Cardiac muscle cell (in vitro differentiated cells and primary cell): Measurements from ENCODE around the gene ERFE. TPM values are rescaled to one million over a fixed set of nuclear protein-coding genes. Genes with fewer than 3 reads are reported as not detected.
A peak's percentile ranks its signal among the peaks of the same experiment; 100 is the strongest.

Source experiments
- DNase-seq, 2 donors: peaks; one replicate each; pipeline versions ENCODE4 v3.0.0 to v3.0.0-alpha.2; 2010 to 2017; ENCODE audit warnings: low read depth in 1 of 2, low spot score in 1 of 2
- H3K27ac ChIP-seq: fragments of 200-600 bp; sonication (generic); 2 replicates; pipeline ENCODE4 v1.5.1; 2016
- H3K27me3 ChIP-seq: fragments of 200-600 bp; sonication (generic); 2 replicates; pipeline ENCODE4 v1.6.0; 2016; ENCODE audit warnings: control low read depth
- H3K36me3 ChIP-seq: fragments of 200-600 bp; sonication (generic); 2 replicates; pipeline ENCODE4 v1.5.1; 2016; ENCODE audit warnings: control low read depth
- H3K4me1 ChIP-seq: fragments of 200-600 bp; sonication (generic); 2 replicates; pipeline ENCODE4 v1.8.1; 2017; ENCODE audit warnings: low read depth, mild to moderate bottlenecking, mixed run types
- H3K4me3 ChIP-seq: fragments of 200-600 bp; sonication (generic); 2 replicates; pipeline ENCODE4 v1.5.1; 2016; ENCODE audit warnings: mild to moderate bottlenecking
- H3K9me3 ChIP-seq: fragments of 200-600 bp; sonication (generic); 2 replicates; pipeline ENCODE4 v1.5.1; 2017; ENCODE audit warnings: low read depth, mild to moderate bottlenecking, control low read depth
- polyA plus RNA-seq: library from polyadenylated mRNA; unstranded; fragments of >200 nt; fragmentation: Nextera tagmentation; extraction: Ambion mirVana; gene quantifications from 2 replicates; pipeline ENCODE4 v1.2.1, GENCODE V29; 2016
- total RNA-seq: library from RNA; depleted of rRNA; stranded (reverse); fragments of >200 nt; gene quantifications from 2 replicates; pipeline ENCODE4 v1.2.3, GENCODE V29; 2016
- TF ChIP-seq, protein P1 (sequence below): IDR thresholded peaks from 2 replicates; pipeline ENCODE4 v1.5.1; 2012; ENCODE audit warnings: low read depth, mild to moderate bottlenecking, low read length

Gene ERFE
- total and polyA plus RNA-seq, 2 experiments from 2014 or later: 0.60 to 1.5 TPM

DNA sequence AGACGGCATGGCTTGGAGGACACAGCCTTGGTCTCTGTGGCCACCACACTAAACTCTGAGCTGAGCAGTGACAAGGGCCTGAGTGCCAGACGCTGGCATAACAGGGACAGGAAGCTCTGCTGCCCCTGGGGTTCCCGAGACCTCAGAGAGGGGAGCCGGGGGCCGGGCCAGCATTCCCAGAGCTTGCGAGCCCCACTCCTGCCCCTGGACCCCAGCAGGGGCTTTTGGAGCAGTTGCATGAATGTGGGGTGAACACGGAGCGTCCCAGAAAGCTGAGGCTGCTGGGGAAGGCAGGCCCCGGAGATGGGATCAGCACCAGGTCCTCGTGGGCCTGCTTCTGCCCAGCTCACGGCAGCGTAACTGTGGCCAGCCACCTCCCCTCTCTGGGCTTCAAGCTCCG is 7.6 kb upstream of the ERFE start:
- TF ChIP-seq, protein P1, sequence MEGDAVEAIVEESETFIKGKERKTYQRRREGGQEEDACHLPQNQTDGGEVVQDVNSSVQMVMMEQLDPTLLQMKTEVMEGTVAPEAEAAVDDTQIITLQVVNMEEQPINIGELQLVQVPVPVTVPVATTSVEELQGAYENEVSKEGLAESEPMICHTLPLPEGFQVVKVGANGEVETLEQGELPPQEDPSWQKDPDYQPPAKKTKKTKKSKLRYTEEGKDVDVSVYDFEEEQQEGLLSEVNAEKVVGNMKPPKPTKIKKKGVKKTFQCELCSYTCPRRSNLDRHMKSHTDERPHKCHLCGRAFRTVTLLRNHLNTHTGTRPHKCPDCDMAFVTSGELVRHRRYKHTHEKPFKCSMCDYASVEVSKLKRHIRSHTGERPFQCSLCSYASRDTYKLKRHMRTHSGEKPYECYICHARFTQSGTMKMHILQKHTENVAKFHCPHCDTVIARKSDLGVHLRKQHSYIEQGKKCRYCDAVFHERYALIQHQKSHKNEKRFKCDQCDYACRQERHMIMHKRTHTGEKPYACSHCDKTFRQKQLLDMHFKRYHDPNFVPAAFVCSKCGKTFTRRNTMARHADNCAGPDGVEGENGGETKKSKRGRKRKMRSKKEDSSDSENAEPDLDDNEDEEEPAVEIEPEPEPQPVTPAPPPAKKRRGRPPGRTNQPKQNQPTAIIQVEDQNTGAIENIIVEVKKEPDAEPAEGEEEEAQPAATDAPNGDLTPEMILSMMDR: no peak
- Histone ChIP-seq H3K4me3 (no peak overlapping the region), H3K4me1 (no peaks in the 10 kb centered on the region), H3K27me3 (no peaks in the 10 kb centered on the region), H3K27ac (no peak overlapping the region), H3K36me3 (no peaks in the 10 kb centered on the region), H3K9me3 (no peaks in the 10 kb centered on the region)
- DNase-seq: no peak

DNA sequence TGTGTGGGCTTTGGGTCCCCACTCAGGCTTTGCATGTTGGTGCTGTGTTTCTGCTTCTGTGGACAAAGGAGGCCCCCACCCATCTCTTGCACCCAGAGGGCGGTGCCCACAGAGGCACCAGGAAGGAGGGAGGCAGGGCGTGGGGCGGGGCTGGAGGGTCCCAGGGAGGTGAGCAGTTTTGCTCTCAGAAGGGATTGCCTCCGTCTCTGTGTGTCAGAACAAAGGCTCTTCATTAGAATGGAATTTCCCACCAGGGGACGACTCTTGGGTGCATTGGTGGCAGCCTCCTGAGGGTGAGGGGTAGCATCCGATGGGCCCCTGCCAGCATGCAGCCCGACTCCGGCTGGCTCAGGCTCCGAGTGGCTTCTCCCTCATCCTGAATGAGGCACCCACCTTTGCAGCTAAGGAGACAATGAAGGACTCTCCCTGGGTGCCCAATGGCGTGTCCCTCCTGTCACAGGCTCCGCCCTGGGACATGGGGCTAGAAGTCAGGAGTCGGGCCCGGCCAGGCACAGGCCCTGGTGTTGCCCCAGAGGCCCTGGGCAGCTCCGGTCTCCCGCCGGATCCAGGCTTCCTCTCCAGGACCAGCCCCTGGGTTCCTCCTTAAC is 7.0 kb upstream of the ERFE start:
- Histone ChIP-seq H3K27me3 (peaks cover under 1% of the 10 kb centered on the region), H3K9me3 (no peaks in the 10 kb centered on the region), H3K36me3 (no peaks in the 10 kb centered on the region), H3K4me3 (no peak overlapping the region), H3K4me1 (no peaks in the 10 kb centered on the region), H3K27ac (no peak overlapping the region)
- TF ChIP-seq, protein P1: no peak
- no peak for DNase-seq

DNA sequence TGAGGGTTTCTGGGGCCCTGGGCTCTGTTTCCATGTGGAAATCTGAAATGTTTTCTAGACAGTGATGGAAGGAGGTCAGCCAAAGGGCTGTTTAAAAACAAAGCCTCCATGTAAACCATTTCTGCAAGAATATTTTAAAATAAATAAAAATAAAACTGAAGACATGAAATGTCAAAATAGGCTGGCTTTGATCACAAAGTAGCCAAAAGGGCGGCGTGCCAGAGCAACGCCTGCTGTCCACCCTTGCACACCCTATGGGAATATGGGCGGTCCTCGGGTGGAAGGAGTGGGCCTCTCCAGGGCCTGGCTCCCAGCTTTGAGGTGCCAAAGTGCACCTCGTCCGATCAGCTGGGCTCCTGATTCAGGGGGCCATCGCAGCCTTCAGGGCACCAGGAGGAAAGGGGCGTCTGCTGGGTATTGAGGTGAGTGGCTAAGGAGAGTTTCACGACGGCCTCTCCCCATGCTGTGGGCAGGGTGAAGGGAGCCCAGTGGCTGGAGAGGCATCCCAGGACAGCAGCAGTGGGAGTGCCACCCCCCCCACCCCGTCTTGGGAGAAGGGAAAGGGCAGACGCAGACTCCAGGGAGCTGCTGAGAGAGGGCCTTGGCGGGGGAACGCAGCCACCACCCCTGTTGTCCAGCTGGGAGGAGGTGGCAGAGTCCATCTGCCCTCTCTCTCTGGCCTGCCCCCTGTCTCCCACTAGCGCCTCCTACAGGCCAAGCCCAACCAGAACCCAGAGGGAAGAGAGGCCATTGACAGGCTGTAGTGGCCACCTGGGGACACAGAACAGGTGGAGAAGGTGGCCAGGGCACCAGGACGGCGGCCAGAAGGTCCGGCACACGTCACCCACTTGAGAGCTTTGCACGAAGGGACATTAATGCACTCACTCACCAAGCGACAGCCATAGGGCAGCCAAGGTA is 5.7 kb upstream of the ERFE start:
- TF ChIP-seq, protein P1: peak; percentile 19
- H3K4me1 ChIP-seq: no peaks in the 10 kb centered on the region

DNA sequence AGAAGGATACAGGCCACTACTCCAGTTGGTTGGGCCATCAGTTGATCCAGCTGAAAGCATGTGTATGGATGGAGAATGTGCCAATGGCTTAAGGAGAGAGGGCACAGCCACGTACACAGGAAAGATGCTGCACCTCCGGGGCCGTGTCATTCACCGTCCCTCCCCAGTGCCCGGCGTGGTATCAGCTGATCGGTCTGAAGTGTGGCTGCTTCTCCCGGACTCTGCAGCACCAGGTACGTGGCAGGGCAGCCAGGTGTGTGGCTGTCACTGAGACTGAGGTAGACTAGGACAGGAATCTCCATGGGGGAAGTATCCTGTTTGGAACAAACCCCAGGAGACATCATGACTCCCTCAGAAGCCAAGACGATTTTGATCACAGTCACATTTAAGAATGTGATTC is 4.2 kb upstream of the ERFE start:
- no peak overlapping the region for H3K27ac ChIP-seq
- no peak for DNase-seq
- H3K4me3 ChIP-seq: no peak overlapping the region
- no peaks in the 10 kb centered on the region for H3K36me3 ChIP-seq
- H3K9me3 ChIP-seq: no peaks in the 10 kb centered on the region
- H3K4me1 ChIP-seq: no peaks in the 10 kb centered on the region
- peaks cover 28% of the 10 kb centered on the region for H3K27me3 ChIP-seq
- TF ChIP-seq, protein P1: no peak

More for the DNA sequence above, 5.7 kb upstream of the ERFE start:
- Histone ChIP-seq H3K9me3 (no peaks in the 10 kb centered on the region), H3K4me3 (no peak overlapping the region), H3K36me3 (no peaks in the 10 kb centered on the region), H3K27me3 (peaks cover 14% of the 10 kb centered on the region), H3K27ac (no peak overlapping the region)
- DNase-seq: no peak

DNA sequence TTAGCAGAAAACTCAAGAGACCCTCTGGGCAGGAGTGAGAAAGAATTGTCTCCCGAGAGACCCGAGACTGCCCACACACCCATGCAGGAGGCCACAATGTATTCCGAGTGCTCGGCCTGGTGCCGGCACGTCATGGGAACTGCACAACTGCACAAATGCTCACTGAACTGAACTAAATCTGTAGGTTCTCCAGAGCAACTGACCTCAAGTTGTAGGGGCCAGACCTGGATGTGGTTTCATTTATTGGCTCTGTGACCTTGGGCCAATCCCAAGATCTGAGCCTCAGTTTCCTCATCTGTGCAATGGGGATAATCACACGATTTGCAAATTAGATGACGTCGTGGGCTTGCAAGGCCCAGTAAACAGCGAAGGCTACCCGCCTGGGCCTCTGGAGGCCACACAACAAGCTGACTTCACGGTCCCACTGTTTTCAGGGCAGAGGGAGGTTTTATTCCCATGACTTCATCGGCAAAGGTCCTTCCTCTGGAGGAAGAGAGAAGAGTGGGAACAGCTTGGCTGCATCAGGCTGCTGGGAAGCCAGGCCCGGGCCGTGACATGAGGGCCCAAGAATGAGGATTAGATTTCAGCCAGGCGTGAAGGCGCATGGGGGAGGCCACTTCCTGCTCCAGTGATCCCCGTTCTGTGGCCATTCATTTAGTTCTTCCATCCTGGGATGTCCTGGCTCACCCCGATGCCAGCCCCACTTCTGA is 3.6 kb upstream of the ERFE start:
- peak in 1 of 2 donors; percentile 83 for DNase-seq
- H3K36me3 ChIP-seq: no peaks in the 10 kb centered on the region
- H3K9me3 ChIP-seq: no peaks in the 10 kb centered on the region
- H3K27ac ChIP-seq: no peak overlapping the region
- H3K27me3 ChIP-seq: peaks cover 34% of the 10 kb centered on the region
- TF ChIP-seq, protein P1: no peak
- no peak overlapping the region for H3K4me3 ChIP-seq
- no peaks in the 10 kb centered on the region for H3K4me1 ChIP-seq
